Progenitor cell of endocrine pancreas (in vitro differentiated cells): Measurements from ENCODE around the gene CENATAC. TPM values are rescaled to one million over a fixed set of nuclear protein-coding genes. Genes with fewer than 3 reads are reported as not detected.
A peak's percentile ranks its signal among the peaks of the same experiment; 100 is the strongest.

ENCODE experiments used
- DNase-seq: peaks from one replicate; pipeline ENCODE4 v3.0.0; 2021; ENCODE audit warnings: low spot score; ENCODE audit not compliant: unreplicated experiment
- H3K27ac Mint-ChIP-seq: 2 replicates; pipeline ENCODE4 v1.8.0; 2021; ENCODE audit warnings: mild to moderate bottlenecking, moderate library complexity, mixed read lengths
- H3K27me3 Mint-ChIP-seq: 2 replicates; pipeline ENCODE4 v1.8.0; 2021; ENCODE audit warnings: mixed read lengths
- H3K36me3 Mint-ChIP-seq: 2 replicates; pipeline ENCODE4 v1.8.0; 2022; ENCODE audit warnings: mixed read lengths; ENCODE audit not compliant: insufficient read depth
- H3K4me1 Mint-ChIP-seq: 2 replicates; pipeline ENCODE4 v1.8.0; 2021; ENCODE audit warnings: low read depth, mixed read lengths
- H3K4me3 Mint-ChIP-seq: 2 replicates; pipeline ENCODE4 v1.8.0; 2021; ENCODE audit warnings: low read depth, mild to moderate bottlenecking, moderate library complexity, mixed read lengths
- H3K9me3 Mint-ChIP-seq: 2 replicates; pipeline ENCODE4 v1.8.0; 2021; ENCODE audit warnings: low read depth, mixed read lengths
- total RNA-seq: library from RNA; stranded (reverse); gene quantifications from 2 replicates; pipeline ENCODE4 v1.2.1, GENCODE V29; 2021
- TF ChIP-seq, protein P1 (sequence below): fragments of 200-600 bp; sonication (generic); IDR thresholded peaks from one replicate; pipeline ENCODE4 v1.5.0; 2021; ENCODE audit warnings: antibody characterized with exemption, mild to moderate bottlenecking; ENCODE audit not compliant: unreplicated experiment

Gene CENATAC
- total RNA-seq, 1 donor from 2014 or later = 56.5 TPM

DNA sequence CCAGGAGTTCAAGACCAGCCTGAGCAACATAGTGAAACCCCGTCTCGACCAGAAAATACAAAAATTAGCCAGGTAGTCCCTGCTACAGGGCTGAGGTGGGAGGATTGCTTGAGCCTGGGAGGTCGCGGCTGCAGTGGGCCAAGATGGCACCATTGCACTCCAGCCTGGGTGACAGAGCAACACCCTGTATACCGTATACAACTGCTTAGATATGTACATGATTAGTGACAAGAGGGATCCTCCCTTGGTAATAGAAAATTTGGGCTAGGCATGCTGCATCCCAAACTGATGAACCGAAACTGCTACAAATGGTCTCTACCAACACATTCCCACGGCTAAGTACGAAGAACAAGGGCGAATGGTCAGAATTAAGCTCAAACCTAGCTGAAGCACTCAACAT is 45.0 kb downstream of the CENATAC start:
- DNase-seq = no peak
- no peaks in the 10 kb centered on the region for H3K9me3 Mint-ChIP-seq
- H3K27me3 Mint-ChIP-seq = peaks cover 4% of the 10 kb centered on the region
- peaks cover 10% of the 10 kb centered on the region for H3K36me3 Mint-ChIP-seq
- no peak overlapping the region for H3K27ac Mint-ChIP-seq
- TF ChIP-seq, protein P1, sequence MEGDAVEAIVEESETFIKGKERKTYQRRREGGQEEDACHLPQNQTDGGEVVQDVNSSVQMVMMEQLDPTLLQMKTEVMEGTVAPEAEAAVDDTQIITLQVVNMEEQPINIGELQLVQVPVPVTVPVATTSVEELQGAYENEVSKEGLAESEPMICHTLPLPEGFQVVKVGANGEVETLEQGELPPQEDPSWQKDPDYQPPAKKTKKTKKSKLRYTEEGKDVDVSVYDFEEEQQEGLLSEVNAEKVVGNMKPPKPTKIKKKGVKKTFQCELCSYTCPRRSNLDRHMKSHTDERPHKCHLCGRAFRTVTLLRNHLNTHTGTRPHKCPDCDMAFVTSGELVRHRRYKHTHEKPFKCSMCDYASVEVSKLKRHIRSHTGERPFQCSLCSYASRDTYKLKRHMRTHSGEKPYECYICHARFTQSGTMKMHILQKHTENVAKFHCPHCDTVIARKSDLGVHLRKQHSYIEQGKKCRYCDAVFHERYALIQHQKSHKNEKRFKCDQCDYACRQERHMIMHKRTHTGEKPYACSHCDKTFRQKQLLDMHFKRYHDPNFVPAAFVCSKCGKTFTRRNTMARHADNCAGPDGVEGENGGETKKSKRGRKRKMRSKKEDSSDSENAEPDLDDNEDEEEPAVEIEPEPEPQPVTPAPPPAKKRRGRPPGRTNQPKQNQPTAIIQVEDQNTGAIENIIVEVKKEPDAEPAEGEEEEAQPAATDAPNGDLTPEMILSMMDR = no peak
- H3K4me1 Mint-ChIP-seq = peaks cover 3% of the 10 kb centered on the region
- H3K4me3 Mint-ChIP-seq = no peak overlapping the region

DNA sequence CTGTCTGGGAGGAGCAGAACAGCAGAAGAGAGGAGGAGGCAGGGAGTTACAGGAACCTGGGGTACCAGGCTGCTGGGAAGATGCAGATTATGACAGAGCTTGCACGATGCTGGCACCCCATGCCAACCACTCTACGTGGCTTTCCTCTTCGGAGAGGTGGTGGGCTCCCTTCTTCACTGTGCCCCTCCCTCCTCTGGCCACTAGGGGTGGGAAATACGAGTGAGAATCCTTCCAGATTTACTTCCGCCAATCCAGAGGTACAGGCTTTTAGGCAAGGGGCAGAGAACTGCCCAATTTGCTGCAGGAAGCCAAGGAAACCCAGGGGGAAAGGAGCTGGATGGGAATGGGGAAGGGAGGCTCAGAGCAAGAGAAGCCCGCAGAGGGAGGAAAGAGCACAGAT is 46.8 kb downstream of the CENATAC start:
- Mint-ChIP-seq H3K4me3 (no peak overlapping the region), H3K27me3 (no peaks in the 10 kb centered on the region), H3K27ac (no peak overlapping the region), H3K36me3 (peaks cover 19% of the 10 kb centered on the region), H3K9me3 (no peaks in the 10 kb centered on the region), H3K4me1 (no peaks in the 10 kb centered on the region)
- no peak for DNase-seq
- TF ChIP-seq, protein P1 = peak; percentile 43

DNA sequence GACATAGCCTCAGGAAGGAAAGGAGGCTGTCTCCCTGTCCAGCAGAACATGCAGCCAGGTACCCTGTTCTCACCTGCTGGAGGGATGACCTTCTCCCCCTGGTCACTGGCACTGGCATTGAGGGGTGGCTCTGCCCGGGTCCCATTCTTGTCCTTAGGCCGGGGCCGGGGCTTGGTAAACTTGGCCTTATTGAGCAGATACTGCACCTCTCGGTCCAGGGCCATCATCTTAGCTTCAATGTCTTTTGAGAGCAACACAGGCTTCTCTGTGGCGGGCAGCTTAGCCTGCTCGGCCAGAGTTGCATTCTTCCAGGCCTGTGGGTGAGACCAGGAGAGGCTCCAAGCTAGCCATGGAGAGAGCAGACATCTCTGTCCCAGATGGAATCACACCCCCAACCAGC is 48.6 kb downstream of the CENATAC start:
- H3K27ac Mint-ChIP-seq = no peak overlapping the region
- TF ChIP-seq, protein P1 = no peak
- H3K4me1 Mint-ChIP-seq = no peaks in the 10 kb centered on the region
- peaks cover 20% of the 10 kb centered on the region for H3K36me3 Mint-ChIP-seq
- no peaks in the 10 kb centered on the region for H3K27me3 Mint-ChIP-seq
- no peak overlapping the region for H3K4me3 Mint-ChIP-seq
- DNase-seq = no peak
- no peaks in the 10 kb centered on the region for H3K9me3 Mint-ChIP-seq

DNA sequence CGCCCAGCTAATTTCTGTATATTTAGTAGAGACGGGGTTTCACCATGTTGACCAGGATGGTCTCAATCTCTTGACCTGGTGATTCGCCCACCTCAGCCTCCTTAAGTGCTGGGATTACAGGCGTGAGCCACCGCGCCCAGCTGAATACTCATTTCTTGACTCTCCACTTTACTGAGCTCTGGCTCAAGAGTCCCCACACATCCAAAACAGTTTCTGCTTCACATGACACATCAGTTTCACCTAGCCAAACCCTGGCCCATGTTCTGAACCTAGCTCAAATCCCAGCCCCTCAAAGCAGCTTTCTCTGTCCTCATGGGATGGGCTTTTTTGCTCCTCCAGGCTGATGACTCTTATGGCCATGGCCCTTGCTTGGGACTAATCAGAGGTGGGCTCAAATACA is 49.3 kb downstream of the CENATAC start:
- H3K4me1 Mint-ChIP-seq = no peaks in the 10 kb centered on the region
- H3K9me3 Mint-ChIP-seq = no peaks in the 10 kb centered on the region
- peaks cover 21% of the 10 kb centered on the region for H3K36me3 Mint-ChIP-seq
- H3K27me3 Mint-ChIP-seq = no peaks in the 10 kb centered on the region
- TF ChIP-seq, protein P1 = no peak
- no peak overlapping the region for H3K4me3 Mint-ChIP-seq
- no peak overlapping the region for H3K27ac Mint-ChIP-seq
- DNase-seq = no peak

DNA sequence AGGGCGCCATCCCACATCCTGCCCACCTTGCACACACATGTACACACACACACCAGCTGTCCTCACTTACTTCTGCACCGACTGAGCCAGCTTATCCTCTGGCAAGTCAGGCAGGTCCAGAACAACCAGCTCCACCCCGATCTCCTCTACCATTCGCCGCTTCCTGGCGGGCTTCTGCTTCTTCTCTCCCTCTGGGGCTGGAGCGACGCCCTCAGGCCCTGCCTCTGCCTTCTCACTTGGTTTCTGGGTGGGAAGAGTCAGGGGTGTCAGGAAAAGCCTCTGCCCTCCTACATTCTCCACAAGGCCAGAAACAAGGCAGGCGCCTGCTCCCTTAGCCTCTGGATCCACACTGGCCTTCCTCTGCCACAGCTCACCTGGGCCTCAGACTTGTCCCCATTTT is 50.7 kb downstream of the CENATAC start:
- Mint-ChIP-seq H3K4me3 (no peak overlapping the region), H3K9me3 (no peaks in the 10 kb centered on the region), H3K36me3 (peaks cover 33% of the 10 kb centered on the region), H3K4me1 (no peaks in the 10 kb centered on the region), H3K27me3 (no peaks in the 10 kb centered on the region), H3K27ac (no peak overlapping the region)
- TF ChIP-seq, protein P1 = no peak
- DNase-seq = no peak

DNA sequence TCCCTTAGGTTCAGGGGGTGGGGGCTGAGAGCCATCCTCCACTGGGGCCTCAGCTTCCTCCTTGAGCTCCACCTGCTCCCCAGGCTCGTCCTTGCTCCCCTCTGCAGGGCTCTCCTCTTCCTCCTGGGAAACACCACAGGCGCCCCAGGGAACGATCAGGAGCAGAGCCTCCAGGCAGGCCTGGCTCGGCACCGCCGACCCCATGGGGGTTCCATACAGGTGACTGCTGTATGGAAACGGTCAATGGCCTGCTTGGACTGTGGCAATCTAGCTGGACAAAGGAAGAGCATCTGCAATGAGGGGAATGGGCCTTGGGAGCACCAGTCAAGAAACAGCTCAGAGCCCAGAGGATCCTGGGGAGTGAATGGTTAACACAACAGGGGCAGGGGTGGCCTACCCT is 51.1 kb downstream of the CENATAC start:
- Mint-ChIP-seq H3K4me1 (no peaks in the 10 kb centered on the region), H3K4me3 (no peak overlapping the region), H3K36me3 (peaks cover 37% of the 10 kb centered on the region), H3K27me3 (no peaks in the 10 kb centered on the region), H3K9me3 (no peaks in the 10 kb centered on the region), H3K27ac (no peak overlapping the region)
- no peak for DNase-seq
- TF ChIP-seq, protein P1 = no peak
